A673 (cell line): ENCODE data around the gene KRTAP25-1.

Experiments
- EZH2 ChIP-seq: fragments of 200-600 bp; sonication (generic); IDR thresholded peaks from 2 replicates; pipeline ENCODE4 v1.6.1; 2017; ENCODE audit warnings: borderline replicate concordance, low read depth, mild to moderate bottlenecking, mixed read lengths, antibody characterized with exemption, low read length; ENCODE audit not compliant: poor library complexity, severe bottlenecking
- TF ChIP-seq, protein P1 (sequence below): fragments of 300-800, 200-600 bp; sonication (generic); conservative IDR thresholded peaks from 2 replicates; pipeline ENCODE4 v1.5.1; 2017; ENCODE audit warnings: low read depth, mild to moderate bottlenecking, antibody characterized with exemption, low read length, moderate library complexity, mixed read lengths

DNA sequence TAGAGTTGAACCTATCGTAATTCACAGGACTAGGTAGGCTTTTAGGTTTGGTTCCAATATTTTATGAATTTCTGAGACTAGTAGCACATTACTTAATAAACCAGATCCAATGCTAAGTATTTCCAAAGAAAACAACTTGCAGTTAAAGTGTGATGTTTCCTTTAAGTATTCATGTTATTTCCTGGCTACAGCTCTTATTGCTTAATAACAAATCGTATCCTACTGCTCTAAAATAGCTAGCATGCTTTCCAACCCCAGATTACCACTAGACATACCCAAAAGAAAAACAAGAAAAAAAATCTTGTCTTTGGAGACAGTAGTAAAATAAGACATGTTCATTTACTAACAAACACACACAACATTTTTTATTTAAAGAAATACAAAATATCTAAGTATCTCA, 47.3 kb upstream of the KRTAP25-1 start:
- TF ChIP-seq, protein P1, sequence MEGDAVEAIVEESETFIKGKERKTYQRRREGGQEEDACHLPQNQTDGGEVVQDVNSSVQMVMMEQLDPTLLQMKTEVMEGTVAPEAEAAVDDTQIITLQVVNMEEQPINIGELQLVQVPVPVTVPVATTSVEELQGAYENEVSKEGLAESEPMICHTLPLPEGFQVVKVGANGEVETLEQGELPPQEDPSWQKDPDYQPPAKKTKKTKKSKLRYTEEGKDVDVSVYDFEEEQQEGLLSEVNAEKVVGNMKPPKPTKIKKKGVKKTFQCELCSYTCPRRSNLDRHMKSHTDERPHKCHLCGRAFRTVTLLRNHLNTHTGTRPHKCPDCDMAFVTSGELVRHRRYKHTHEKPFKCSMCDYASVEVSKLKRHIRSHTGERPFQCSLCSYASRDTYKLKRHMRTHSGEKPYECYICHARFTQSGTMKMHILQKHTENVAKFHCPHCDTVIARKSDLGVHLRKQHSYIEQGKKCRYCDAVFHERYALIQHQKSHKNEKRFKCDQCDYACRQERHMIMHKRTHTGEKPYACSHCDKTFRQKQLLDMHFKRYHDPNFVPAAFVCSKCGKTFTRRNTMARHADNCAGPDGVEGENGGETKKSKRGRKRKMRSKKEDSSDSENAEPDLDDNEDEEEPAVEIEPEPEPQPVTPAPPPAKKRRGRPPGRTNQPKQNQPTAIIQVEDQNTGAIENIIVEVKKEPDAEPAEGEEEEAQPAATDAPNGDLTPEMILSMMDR = no peak
- TF ChIP-seq EZH2 = no peak
